ENCODE measurements around the gene PARD3.

- TF ChIP-seq CTCF (IDR thresholded peaks at IDR 0.05), result no peak
- TF ChIP-seq POLR2A (IDR thresholded peaks at IDR 0.05), result no peak
- TF ChIP-seq POLR2AphosphoS5 (IDR thresholded peaks at IDR 0.05), result no peak
- no peak for TF ChIP-seq EP300 (IDR thresholded peaks at IDR 0.05)
These were observed 208.2 kb downstream of the PARD3 start for GRCh38 chr10:34606890-34607289.
